A549 treated with AZD2906 at 1 μM for 4 hours (cell line): ENCODE data around the gene SKAP2. TPM values are rescaled to one million over a fixed set of nuclear protein-coding genes. Genes with fewer than 3 reads are reported as not detected.

ENCODE experiments used
- total RNA-seq: library from RNA; stranded (reverse); fragments of 200-300 nt; extraction: Qiagen RNA extraction; gene quantifications from 5 replicates; pipeline ENCODE4 v1.2.3, GENCODE V29; 2022

Gene SKAP2
- total RNA-seq = 13.4 to 17.0 TPM (median 14.9 TPM) in 5 replicates

GRCh38 chr7:26864309-26865093 lies at the start of gene SKAP2:
SKAP2 (minus strand) TSS chr7:26864590; CDS start chr7:26864429, 161 bp downstream.

Other genes starting within 250 kb of the SKAP2 start
- 2.1 to 3.4 TPM (median 3.2 TPM) in 5 replicates for gene HOXA1, start 231.4 kb upstream of the SKAP2 start, total RNA-seq
- 0.40 to 0.85 TPM (median 0.76 TPM) in 5 replicates for gene HOXA2, start 238.1 kb upstream of the SKAP2 start, total RNA-seq